DOHH2 (cell line): ENCODE data around the gene STK25.

Experiments used
- EZH2phosphoT487 ChIP-seq: fragments of 200-600 bp; sonication (generic); IDR thresholded peaks from 2 replicates; pipeline ENCODE4 v1.6.1; 2017; ENCODE audit warnings: borderline replicate concordance, mild to moderate bottlenecking, antibody characterized with exemption, low read length, moderate library complexity, mixed read lengths
- TF ChIP-seq, protein P1 (sequence below): fragments of 200-600 bp; sonication (generic); IDR thresholded peaks from one replicate; pipeline ENCODE4 v1.5.1; 2014; ENCODE audit warnings: antibody characterized with exemption, mild to moderate bottlenecking, low read depth, low read length; ENCODE audit not compliant: poor library complexity, severe bottlenecking

DNA sequence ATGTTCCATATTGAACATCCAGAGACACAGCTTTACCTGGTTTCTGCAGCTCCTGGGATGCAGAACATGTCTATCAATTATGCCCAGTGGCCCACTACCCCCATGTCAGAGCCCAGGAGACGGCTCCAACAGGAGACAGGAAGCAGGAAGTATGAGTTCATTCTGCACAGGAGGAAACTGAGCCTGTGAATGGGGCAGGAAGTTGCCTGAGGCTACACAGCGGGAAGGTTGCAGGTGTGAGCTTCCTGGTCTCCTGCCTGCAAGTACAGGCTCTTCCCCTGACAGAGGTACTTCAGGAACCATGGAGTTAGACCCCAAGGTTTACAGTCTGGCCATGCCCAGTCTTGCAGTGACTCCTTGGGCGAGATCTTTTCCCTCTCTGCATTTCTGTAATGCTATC lies 47.3 kb upstream of the STK25 start:
- TF ChIP-seq, protein P1, sequence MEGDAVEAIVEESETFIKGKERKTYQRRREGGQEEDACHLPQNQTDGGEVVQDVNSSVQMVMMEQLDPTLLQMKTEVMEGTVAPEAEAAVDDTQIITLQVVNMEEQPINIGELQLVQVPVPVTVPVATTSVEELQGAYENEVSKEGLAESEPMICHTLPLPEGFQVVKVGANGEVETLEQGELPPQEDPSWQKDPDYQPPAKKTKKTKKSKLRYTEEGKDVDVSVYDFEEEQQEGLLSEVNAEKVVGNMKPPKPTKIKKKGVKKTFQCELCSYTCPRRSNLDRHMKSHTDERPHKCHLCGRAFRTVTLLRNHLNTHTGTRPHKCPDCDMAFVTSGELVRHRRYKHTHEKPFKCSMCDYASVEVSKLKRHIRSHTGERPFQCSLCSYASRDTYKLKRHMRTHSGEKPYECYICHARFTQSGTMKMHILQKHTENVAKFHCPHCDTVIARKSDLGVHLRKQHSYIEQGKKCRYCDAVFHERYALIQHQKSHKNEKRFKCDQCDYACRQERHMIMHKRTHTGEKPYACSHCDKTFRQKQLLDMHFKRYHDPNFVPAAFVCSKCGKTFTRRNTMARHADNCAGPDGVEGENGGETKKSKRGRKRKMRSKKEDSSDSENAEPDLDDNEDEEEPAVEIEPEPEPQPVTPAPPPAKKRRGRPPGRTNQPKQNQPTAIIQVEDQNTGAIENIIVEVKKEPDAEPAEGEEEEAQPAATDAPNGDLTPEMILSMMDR, result no peak
- no peak for TF ChIP-seq EZH2phosphoT487
